Activated CD4-positive, alpha-beta memory T cell treated with anti-CD3 and anti-CD28 coated beads, Interleukin-2, amount 10 ng/mL, durations not matched to agents 7 days and 5 days (primary cell): Measurements from ENCODE around the gene CIB4. TPM values are rescaled to one million over a fixed set of nuclear protein-coding genes. Genes with fewer than 3 reads are reported as not detected.

Experiments
- CTCF ChIA-PET: fragments of 350-600 bp; sonication (Branson Sonifier 250); formaldehyde crosslinking; loops from one replicate; lab custom pipeline; 2021; ENCODE audit warnings: antibody characterized with exemption, inconsistent platforms; lab: Charles Lee
- POLR2A ChIA-PET: fragments of 350-600 bp; sonication (Branson Sonifier 250); formaldehyde crosslinking; loops from one replicate; lab custom pipeline; 2021; ENCODE audit warnings: antibody characterized with exemption; lab: Charles Lee
- DNase-seq: peaks from one replicate; pipeline ENCODE4 v3.0.0-alpha.2; 2020
- H3K27ac Mint-ChIP-seq: one replicate; pipeline ENCODE4 v1.8.0; 2021; ENCODE audit warnings: mild to moderate bottlenecking, mixed read lengths
- H3K27me3 Mint-ChIP-seq: one replicate; pipeline ENCODE4 v1.8.0; 2021; ENCODE audit warnings: mixed read lengths
- H3K36me3 Mint-ChIP-seq: one replicate; pipeline ENCODE4 v1.8.0; 2021; ENCODE audit warnings: low read depth, mixed read lengths
- H3K4me1 Mint-ChIP-seq: one replicate; pipeline ENCODE4 v1.8.0; 2021; ENCODE audit warnings: mixed read lengths
- H3K4me3 Mint-ChIP-seq: one replicate; pipeline ENCODE4 v1.8.0; 2021; ENCODE audit warnings: mild to moderate bottlenecking, mixed read lengths
- H3K9me3 Mint-ChIP-seq: one replicate; pipeline ENCODE4 v1.8.0; 2021; ENCODE audit warnings: mixed read lengths
- total RNA-seq, 2 experiments: library from RNA; stranded (reverse); gene quantifications; one replicate each; pipeline ENCODE4 v1.2.3, GENCODE V29; 2021

The CIB4 gene
- total RNA-seq, 2 experiments from 2014 or later = not detected

- H3K4me1 Mint-ChIP-seq = no peaks in the 10 kb centered on the region
- no peaks in the 10 kb centered on the region for H3K36me3 Mint-ChIP-seq
- POLR2A ChIA-PET = no interaction called here
- H3K4me3 Mint-ChIP-seq = no peak overlapping the region
- H3K27ac Mint-ChIP-seq = no peak overlapping the region
- no peak for DNase-seq
- H3K27me3 Mint-ChIP-seq = peaks cover 32% of the 10 kb centered on the region
- CTCF ChIA-PET = no interaction called here
- no peaks in the 10 kb centered on the region for H3K9me3 Mint-ChIP-seq
Observed at GRCh38 chr2:26646986-26647672, 6.0 kb upstream of the CIB4 start.

- Mint-ChIP-seq H3K4me3 (no peak overlapping the region), H3K27ac (no peak overlapping the region), H3K9me3 (no peaks in the 10 kb centered on the region), H3K36me3 (no peaks in the 10 kb centered on the region), H3K4me1 (no peaks in the 10 kb centered on the region), H3K27me3 (peaks cover 39% of the 10 kb centered on the region)
- no peak for DNase-seq
- ChIA-PET POLR2A (no interaction called here), CTCF (no interaction called here)
Observed at GRCh38 chr2:26645762-26646161, 4.6 kb upstream of the CIB4 start.

GRCh38 chr2:26644188-26644835 is 3.1 kb upstream of the CIB4 start:
- CTCF ChIA-PET = interaction anchor here (1.3 kb wide), 1 partner anchor 101 kb away, joined by 3 read pairs; no protein-coding TSS in a partner anchor
- Mint-ChIP-seq H3K4me1 (no peaks in the 10 kb centered on the region), H3K27ac (no peak overlapping the region), H3K36me3 (no peaks in the 10 kb centered on the region), H3K4me3 (no peak overlapping the region), H3K9me3 (no peaks in the 10 kb centered on the region), H3K27me3 (peaks cover 40% of the 10 kb centered on the region)
- no peak for DNase-seq
- POLR2A ChIA-PET = no interaction called here

GRCh38 chr2:26642429-26642828 is 1.3 kb upstream of the CIB4 start:
- no peak for DNase-seq
- Mint-ChIP-seq H3K4me3 (no peak overlapping the region), H3K9me3 (no peaks in the 10 kb centered on the region), H3K36me3 (no peaks in the 10 kb centered on the region), H3K27me3 (peaks cover 40% of the 10 kb centered on the region), H3K4me1 (no peaks in the 10 kb centered on the region), H3K27ac (no peak overlapping the region)
- POLR2A ChIA-PET = no interaction called here
- CTCF ChIA-PET = no interaction called here

GRCh38 chr2:26640331-26640745 is 828 bp downstream of the CIB4 start:
- no peaks in the 10 kb centered on the region for H3K4me1 Mint-ChIP-seq
- DNase-seq = no peak
- no peak overlapping the region for H3K27ac Mint-ChIP-seq
- CTCF ChIA-PET = no interaction called here
- H3K27me3 Mint-ChIP-seq = peaks cover 24% of the 10 kb centered on the region
- H3K9me3 Mint-ChIP-seq = no peaks in the 10 kb centered on the region
- no peaks in the 10 kb centered on the region for H3K36me3 Mint-ChIP-seq
- POLR2A ChIA-PET = no interaction called here
- H3K4me3 Mint-ChIP-seq = no peak overlapping the region

GRCh38 chr2:26639685-26640243 is 1.4 kb downstream of the CIB4 start:
- no peak for DNase-seq
- peaks cover 20% of the 10 kb centered on the region for H3K27me3 Mint-ChIP-seq
- no peak overlapping the region for H3K27ac Mint-ChIP-seq
- no peaks in the 10 kb centered on the region for H3K9me3 Mint-ChIP-seq
- ChIA-PET POLR2A (no interaction called here), CTCF (no interaction called here)
- no peak overlapping the region for H3K4me3 Mint-ChIP-seq
- H3K4me1 Mint-ChIP-seq = no peaks in the 10 kb centered on the region
- H3K36me3 Mint-ChIP-seq = no peaks in the 10 kb centered on the region

GRCh38 chr2:26637811-26638310 is 3.3 kb downstream of the CIB4 start:
- Mint-ChIP-seq H3K27me3 (peaks cover 13% of the 10 kb centered on the region), H3K36me3 (no peaks in the 10 kb centered on the region), H3K4me3 (no peak overlapping the region), H3K4me1 (no peaks in the 10 kb centered on the region), H3K9me3 (no peaks in the 10 kb centered on the region), H3K27ac (no peak overlapping the region)
- ChIA-PET CTCF (no interaction called here), POLR2A (no interaction called here)
- no peak for DNase-seq

GRCh38 chr2:26636935-26637334 is 4.2 kb downstream of the CIB4 start:
- H3K27me3 Mint-ChIP-seq = peaks cover 13% of the 10 kb centered on the region
- H3K4me3 Mint-ChIP-seq = no peak overlapping the region
- ChIA-PET POLR2A (no interaction called here), CTCF (no interaction called here)
- no peaks in the 10 kb centered on the region for H3K4me1 Mint-ChIP-seq
- H3K27ac Mint-ChIP-seq = no peak overlapping the region
- H3K9me3 Mint-ChIP-seq = no peaks in the 10 kb centered on the region
- no peak for DNase-seq
- no peaks in the 10 kb centered on the region for H3K36me3 Mint-ChIP-seq

- DNase-seq = no peak
- ChIA-PET CTCF (interaction anchor here (1.4 kb wide), 1 partner anchor 30 kb away, joined by 4 read pairs; no protein-coding TSS in a partner anchor), POLR2A (no interaction called here)
- Mint-ChIP-seq H3K27me3 (peaks cover 4% of the 10 kb centered on the region), H3K36me3 (no peaks in the 10 kb centered on the region), H3K9me3 (no peaks in the 10 kb centered on the region), H3K4me3 (no peak overlapping the region), H3K4me1 (no peaks in the 10 kb centered on the region), H3K27ac (no peak overlapping the region)
Observed at GRCh38 chr2:26635401-26635800, 5.8 kb downstream of the CIB4 start.

- Mint-ChIP-seq H3K27me3 (peaks cover 3% of the 10 kb centered on the region), H3K4me3 (no peak overlapping the region), H3K9me3 (no peaks in the 10 kb centered on the region), H3K27ac (no peak overlapping the region), H3K36me3 (no peaks in the 10 kb centered on the region), H3K4me1 (no peaks in the 10 kb centered on the region)
- no peak for DNase-seq
- ChIA-PET POLR2A (no interaction called here), CTCF (interaction anchor here (1.4 kb wide), 1 partner anchor 30 kb away, joined by 4 read pairs; no protein-coding TSS in a partner anchor)
Observed at GRCh38 chr2:26634636-26635230, 6.4 kb downstream of the CIB4 start.

GRCh38 chr2:26633993-26634595 is 7.1 kb downstream of the CIB4 start:
- H3K9me3 Mint-ChIP-seq = no peaks in the 10 kb centered on the region
- H3K27ac Mint-ChIP-seq = no peak overlapping the region
- peaks cover 3% of the 10 kb centered on the region for H3K27me3 Mint-ChIP-seq
- no peak for DNase-seq
- ChIA-PET CTCF (interaction anchor here (1.4 kb wide), 1 partner anchor 29 kb away, joined by 4 read pairs; no protein-coding TSS in a partner anchor), POLR2A (no interaction called here)
- no peaks in the 10 kb centered on the region for H3K36me3 Mint-ChIP-seq
- H3K4me1 Mint-ChIP-seq = no peaks in the 10 kb centered on the region
- no peak overlapping the region for H3K4me3 Mint-ChIP-seq

GRCh38 chr2:26633351-26633945 is 7.7 kb downstream of the CIB4 start:
- DNase-seq = no peak
- Mint-ChIP-seq H3K4me3 (no peak overlapping the region), H3K27me3 (peaks cover 3% of the 10 kb centered on the region), H3K4me1 (no peaks in the 10 kb centered on the region), H3K9me3 (no peaks in the 10 kb centered on the region), H3K36me3 (no peaks in the 10 kb centered on the region), H3K27ac (no peak overlapping the region)
- CTCF ChIA-PET = no interaction called here
- POLR2A ChIA-PET = no interaction called here
